ENCODE results near the gene PRR22.

PRR22 gene

GRCh38 chr19:5811117-5811516, 26.6 kb upstream of the PRR22 start:
- no peak for DNase-seq

DNA sequence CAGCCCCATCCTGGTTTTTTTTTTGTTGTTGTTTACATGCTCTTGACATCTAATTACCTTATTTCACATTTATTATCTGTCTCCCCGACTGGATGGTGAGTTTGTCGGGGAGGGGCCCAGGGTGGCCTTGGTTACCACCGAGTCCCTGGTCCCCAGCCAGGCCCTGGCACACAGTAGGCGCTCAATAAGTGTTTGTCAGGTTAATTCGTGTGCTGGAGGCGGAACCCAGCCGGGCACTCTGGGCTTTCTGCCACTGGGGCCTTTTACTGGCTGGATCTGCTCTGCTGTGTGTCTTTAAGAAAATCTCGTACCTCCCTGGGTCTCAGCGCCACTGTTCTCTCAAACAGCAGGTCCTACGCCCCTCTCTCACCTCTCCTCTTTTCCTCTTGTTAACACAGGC, 24.9 kb upstream of the PRR22 start:
- DNase-seq: no peak

DNA sequence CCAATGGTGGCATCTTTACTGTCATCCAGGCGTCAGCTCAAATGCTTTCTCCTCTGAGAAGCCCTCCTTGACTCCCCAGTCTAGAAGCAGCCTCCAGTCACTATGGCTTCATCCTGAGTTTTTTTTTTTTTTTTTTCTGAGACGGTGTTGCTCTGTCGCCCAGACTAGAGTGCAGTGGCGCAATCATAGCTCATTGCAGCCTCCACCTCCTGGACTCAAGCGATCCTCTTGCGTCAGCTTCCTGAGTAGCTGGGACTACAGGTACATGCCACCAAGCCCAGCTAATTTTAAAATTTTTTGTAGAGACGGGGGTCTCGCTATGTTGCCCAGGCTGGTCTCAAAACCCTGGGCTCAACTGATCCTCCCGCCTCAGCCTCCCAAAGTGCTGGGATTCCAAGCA, 24.5 kb upstream of the PRR22 start:
- DNase-seq: no peak

DNA sequence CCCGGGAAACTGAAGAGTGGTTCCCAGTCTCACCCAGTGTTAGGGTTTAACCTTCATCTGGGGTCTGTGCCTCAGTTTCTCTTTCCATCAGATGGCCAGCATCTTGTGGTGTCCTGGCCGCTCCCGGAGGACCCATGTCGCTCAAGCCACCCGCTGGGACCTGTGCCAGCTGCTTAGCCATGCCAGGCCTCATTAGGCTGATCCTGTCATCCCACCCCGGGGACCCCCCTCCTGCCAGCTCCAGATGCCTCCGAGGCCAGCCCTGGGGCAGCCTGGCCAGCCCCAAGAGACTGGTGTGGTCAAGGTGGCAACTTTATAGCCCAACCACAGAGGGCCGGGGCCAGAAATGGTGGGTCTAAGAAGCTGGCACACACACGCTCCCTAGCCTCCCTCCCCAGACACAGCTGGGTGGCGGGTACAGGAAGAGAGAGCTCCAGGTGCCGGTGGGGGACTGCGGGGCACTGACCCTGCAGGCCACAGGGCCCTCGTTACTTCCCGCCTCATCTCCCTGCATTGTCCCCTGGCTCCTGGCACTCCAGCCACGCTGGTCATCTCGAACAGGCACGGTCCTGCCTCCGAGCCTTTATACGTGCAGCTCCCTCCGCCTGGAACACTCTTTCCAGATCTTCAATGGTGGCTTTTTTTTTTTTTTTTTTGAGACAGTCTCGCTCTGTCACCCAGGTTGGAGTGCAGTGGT, 23.7 kb upstream of the PRR22 start:
- DNase-seq: no peak

- DNase-seq: no peak
These were observed 22.4 kb upstream of the PRR22 start for GRCh38 chr19:5806905-5807304.

- no peak for DNase-seq
These were observed 21.6 kb upstream of the PRR22 start for GRCh38 chr19:5806133-5806489.

GRCh38 chr19:5805462-5806132, 21.1 kb upstream of the PRR22 start:
- DNase-seq: peak; percentile 55

- DNase-seq: no peak
These were observed 20.2 kb upstream of the PRR22 start, which contains the start of gene NRTN for GRCh38 chr19:5804516-5805461. Gene NRTN (plus strand): TSS chr19:5805067. CDS start chr19:5824166, 19,099 bp downstream.

GRCh38 chr19:5803752-5804515, 19.4 kb upstream of the PRR22 start:
- DNase-seq: peak; percentile 75

DNA sequence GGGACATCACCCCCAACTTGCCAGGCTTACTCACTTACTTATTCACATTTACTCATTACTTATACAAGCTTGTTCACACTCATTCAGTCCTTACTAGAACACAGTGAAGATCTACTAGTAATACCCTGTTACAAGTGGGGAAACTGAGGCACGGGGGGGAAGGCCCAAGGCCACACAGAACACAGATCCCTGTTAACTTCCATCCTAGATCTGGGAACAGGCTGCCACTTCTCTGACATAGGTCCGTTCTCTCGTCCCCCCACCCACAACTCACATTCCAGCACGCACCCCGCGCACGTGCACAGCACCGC, 18.9 kb upstream of the PRR22 start:
- no peak for DNase-seq

DNA sequence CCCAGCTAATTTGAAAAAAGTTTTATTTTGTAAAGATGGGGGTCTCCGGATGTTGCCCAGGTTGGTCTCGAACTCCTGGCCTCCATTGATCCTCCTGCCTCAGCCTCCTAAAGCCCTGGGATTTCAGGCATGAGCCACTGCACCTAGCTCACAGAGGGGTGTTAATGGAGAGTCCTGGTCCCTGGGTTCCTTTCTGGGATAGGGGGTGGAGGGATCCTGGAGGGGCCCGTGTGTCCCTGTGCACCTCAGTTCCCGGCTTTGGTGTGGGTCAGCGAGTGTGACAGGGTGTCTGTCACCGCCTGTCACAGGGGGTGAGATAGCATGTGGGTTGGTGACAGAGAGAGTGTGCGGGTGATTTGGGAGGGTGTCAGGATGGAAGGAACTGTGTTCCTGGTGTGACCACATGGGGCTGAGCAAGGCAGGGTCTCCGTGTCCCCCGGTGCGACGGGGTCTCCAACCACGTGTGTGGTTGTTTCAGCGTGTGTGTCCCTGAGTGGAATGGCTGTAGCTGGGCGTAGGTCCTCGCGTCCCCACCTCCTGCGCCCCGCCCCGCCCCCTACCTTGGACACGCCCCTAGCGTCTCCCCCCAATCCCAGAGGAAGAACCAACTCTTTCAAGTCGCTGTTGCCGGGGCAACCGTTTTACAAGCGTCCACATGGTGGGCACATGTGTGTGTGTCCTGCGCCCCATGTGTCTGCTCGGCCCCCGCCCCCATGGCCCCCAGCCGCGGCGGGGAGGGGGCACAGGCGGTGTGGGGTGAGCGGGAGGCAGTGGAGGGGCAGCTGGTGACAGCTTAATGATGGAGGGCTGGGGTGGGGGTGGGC, 17.5 kb upstream of the PRR22 start:
- DNase-seq: no peak

- no peak for DNase-seq
These were observed 16.1 kb upstream of the PRR22 start for GRCh38 chr19:5800361-5801270.

GRCh38 chr19:5799247-5800241, 15.0 kb upstream of the PRR22 start:
- peak; percentile 14 for DNase-seq

- DNase-seq: no peak
These were observed 13.7 kb upstream of the PRR22 start for GRCh38 chr19:5798244-5798643.

- no peak for DNase-seq
These were observed 10.9 kb upstream of the PRR22 start for GRCh38 chr19:5795382-5795919.

DNA sequence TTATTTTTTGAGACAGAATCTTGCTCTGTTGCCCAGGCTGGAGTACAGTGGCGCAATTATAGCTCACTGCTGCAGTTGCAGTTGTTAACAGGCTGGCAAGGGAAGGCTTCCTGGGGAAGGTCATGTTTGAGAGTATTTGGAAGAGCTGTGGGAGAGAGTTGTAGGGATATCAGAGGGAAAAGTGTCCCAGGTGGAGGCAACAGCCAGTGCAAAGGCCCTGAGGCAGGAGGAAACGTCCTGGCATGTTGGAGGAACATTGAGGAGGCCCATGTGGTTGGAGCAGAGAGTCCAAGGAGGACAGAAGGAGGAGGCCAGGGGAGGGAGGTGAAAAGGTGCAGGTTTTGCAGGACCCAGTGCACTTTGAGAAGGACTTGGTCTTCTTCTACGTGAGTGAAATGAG, 8.6 kb upstream of the PRR22 start:
- DNase-seq: no peak

DNA sequence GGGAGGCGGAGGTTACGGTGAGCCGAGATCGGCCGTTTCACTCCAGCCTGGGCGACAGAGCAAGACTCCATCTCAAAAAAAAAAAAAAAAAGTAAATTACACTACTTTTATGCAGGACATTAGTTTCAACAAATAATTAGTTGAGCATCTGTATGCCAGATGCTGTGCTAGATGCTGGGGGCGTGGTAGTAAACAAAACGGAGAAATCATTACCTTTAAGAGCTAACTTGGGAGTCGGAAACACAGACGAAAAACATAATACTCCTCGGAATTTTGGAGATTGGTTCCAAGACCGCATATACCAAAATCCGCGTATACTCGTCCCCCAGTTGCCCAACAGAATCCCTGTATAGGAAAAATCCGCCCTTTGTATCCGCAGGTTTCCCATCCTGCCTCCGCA, 7.7 kb upstream of the PRR22 start:
- DNase-seq: no peak

DNA sequence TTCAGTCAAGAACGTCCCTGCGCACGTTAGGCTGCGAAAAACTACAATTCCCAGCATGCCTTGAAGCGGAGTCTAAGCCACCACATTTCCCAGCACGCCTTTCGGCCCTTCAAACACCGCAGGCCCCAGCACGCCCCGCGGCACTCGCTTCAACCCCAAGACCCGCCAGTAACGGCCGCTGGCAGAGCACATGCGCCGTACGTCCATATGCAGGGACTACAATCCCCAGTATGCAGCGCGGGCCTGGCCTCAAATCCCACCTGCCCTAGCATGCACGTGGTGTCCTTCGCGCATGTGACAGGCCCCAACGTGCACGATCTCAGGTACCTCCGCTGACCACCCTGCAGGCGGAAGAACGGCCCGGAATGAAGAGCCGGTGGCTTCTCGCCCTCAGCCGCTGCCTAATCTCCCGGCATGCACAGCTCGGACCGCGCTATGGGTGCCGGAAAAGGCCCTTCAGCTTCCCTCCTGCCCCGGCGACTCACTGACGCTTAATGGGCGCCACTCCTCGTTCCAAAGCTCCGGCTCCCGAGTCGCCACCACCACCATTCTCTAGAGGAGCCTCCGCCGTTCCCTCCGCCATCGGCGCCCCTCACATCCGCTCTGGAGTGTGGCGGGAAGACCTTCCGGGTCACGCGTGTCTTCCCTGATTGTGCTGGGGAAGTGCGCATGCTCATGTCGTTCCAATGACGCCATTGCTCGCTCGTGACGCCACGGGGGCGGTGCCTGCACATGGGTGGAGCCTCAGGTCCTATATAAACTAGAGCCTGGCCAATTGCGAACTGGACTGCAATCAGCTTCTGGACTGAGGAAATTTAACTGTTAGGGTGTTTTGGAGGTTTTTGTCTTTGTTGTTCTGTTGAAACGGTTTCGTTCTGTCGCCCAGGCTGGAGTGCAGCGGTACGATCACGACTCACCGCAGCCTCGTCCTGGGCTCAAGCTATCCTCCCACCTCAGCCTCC, 6.3 kb upstream of the PRR22 start, which contains the start of gene DUS3L:
Gene DUS3L, minus strand, starts transcription at position 605 of the 962 bp plus-strand sequence. Its CDS starts 22 bp downstream, at position 583.
- DNase-seq: peak; percentile 95

Measured in DMS153 (cell line).